Measurements from ENCODE around the gene RAP1A.

Gene RAP1A

DNA sequence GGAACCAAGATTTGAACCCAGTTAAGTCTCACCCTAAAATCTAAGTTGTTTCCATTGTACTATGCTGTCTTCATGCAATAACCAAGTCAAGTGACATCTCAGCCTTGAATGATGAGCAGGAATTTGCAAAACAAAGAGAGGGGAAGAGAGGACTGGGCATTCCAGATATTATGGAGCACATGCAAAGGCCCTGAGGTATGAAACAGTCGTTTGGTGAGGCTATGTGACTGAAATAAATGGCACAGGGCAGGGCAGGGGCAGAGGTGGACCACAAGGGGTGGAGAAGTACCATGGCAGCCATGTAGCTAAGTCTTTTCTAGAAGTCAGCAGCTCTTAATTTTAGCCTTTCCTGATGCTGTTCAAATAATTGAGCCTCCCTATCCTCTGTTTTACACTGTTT is 37.6 kb upstream of the RAP1A start:
- no peak for DNase-seq
- H3K9me3 ChIP-seq (ENCODE audit: control insufficient read depth, low read length) = no peaks in the 10 kb centered on the region
- H3K27me3 ChIP-seq (ENCODE audit: control insufficient read depth in 1 of 2, insufficient read depth in 1 of 2, low read length in 2 of 2) = peaks cover 0 to 2% of the 10 kb centered on the region in 2 experiments
- H2AFZ ChIP-seq (ENCODE audit: low read depth, low read length) = no peak overlapping the region
- no peak overlapping the region for H3K4me3 ChIP-seq (ENCODE audit: insufficient read depth in 1 of 2, low read depth in 1 of 2, low read length in 2 of 2)
- H3K79me1 ChIP-seq (replicated peaks; ENCODE audit: low read length, poor library complexity, severe bottlenecking) = no peaks in the 10 kb centered on the region
- WGBS = 67% methylated on average over 1 of the region's 1 CpG
- no peak overlapping the region for H3K4me2 ChIP-seq (ENCODE audit: low read length, poor library complexity, severe bottlenecking)
- no peak overlapping the region for H2BK5ac ChIP-seq (ENCODE audit: low read depth, low read length, poor library complexity, severe bottlenecking)
- no peak overlapping the region for H3K4ac ChIP-seq (ENCODE audit: low read depth in 1 of 2, low read length in 2 of 2)
- H2AK5ac ChIP-seq (ENCODE audit: low read length, severe bottlenecking) = no peak overlapping the region
- no peak overlapping the region for H3K18ac ChIP-seq (ENCODE audit: low read depth in 1 of 2, low read length in 2 of 2)
- H4K91ac ChIP-seq (ENCODE audit: low read length) = no peak overlapping the region
- H3K14ac ChIP-seq (ENCODE audit: low read length in 2 of 2) = no peak overlapping the region
- H4K8ac ChIP-seq (ENCODE audit: low read length) = no peak overlapping the region
- no peak overlapping the region for H2BK12ac ChIP-seq (ENCODE audit: low read length in 2 of 2)
- H2BK120ac ChIP-seq (ENCODE audit: low read depth, low read length) = no peak overlapping the region
- H3K9ac ChIP-seq (ENCODE audit: low read length) = no peak overlapping the region
- H3K36me3 ChIP-seq (ENCODE audit: control insufficient read depth in 1 of 2, insufficient read depth in 2 of 2, low read depth in 1 of 2, low read length in 2 of 2) = no peaks in the 10 kb centered on the region
- H3K23ac ChIP-seq (ENCODE audit: low read length in 2 of 2) = no peak overlapping the region
- H3K27ac ChIP-seq (ENCODE audit: low read length, poor library complexity, severe bottlenecking) = no peak overlapping the region
- no peak overlapping the region for H2BK15ac ChIP-seq (ENCODE audit: low read depth, poor library complexity, severe bottlenecking)
- peaks cover 2% of the 10 kb centered on the region for H3K4me1 ChIP-seq (ENCODE audit: control insufficient read depth, insufficient read depth, low read depth, low read length)

GRCh38 chr1:111582644-111583618 is 36.7 kb upstream of the RAP1A start:
- Histone ChIP-seq H2BK5ac (ENCODE audit: low read depth, low read length, poor library complexity, severe bottlenecking) (no peak overlapping the region), H3K4me3 (ENCODE audit: insufficient read depth in 1 of 2, low read depth in 1 of 2, low read length in 2 of 2) (no peak overlapping the region), H2AFZ (ENCODE audit: low read depth, low read length) (peak overlapping the region; percentile 60), H3K27me3 (ENCODE audit: control insufficient read depth in 1 of 2, insufficient read depth in 1 of 2, low read length in 2 of 2) (peaks cover 0 to 2% of the 10 kb centered on the region in 2 experiments), H3K4me2 (ENCODE audit: low read length, poor library complexity, severe bottlenecking) (no peak overlapping the region), H2BK120ac (ENCODE audit: low read depth, low read length) (no peak overlapping the region), H3K4ac (ENCODE audit: low read depth in 1 of 2, low read length in 2 of 2) (peak overlapping the region in 1 of 2 experiments; percentile 7), H3K9ac (ENCODE audit: low read length) (no peak overlapping the region), H3K79me1 (replicated peaks; ENCODE audit: low read length, poor library complexity, severe bottlenecking) (no peaks in the 10 kb centered on the region), H3K27ac (ENCODE audit: low read length, poor library complexity, severe bottlenecking) (peak overlapping the region; percentile 44), H3K18ac (ENCODE audit: low read depth in 1 of 2, low read length in 2 of 2) (peak overlapping the region in 1 of 2 experiments; percentile 61), H2BK12ac (ENCODE audit: low read length in 2 of 2) (no peak overlapping the region), H2BK15ac (ENCODE audit: low read depth, poor library complexity, severe bottlenecking) (peak overlapping the region; percentile 26), H2AK5ac (ENCODE audit: low read length, severe bottlenecking) (no peak overlapping the region), H4K8ac (ENCODE audit: low read length) (peak overlapping the region; percentile 31), H3K4me1 (ENCODE audit: control insufficient read depth, insufficient read depth, low read depth, low read length) (peaks cover 2% of the 10 kb centered on the region), H3K23ac (ENCODE audit: low read length in 2 of 2) (no peak overlapping the region), H3K9me3 (ENCODE audit: control insufficient read depth, low read length) (no peaks in the 10 kb centered on the region), H3K36me3 (ENCODE audit: control insufficient read depth in 1 of 2, insufficient read depth in 2 of 2, low read depth in 1 of 2, low read length in 2 of 2) (no peaks in the 10 kb centered on the region), H3K14ac (ENCODE audit: low read length in 2 of 2) (no peak overlapping the region), H4K91ac (ENCODE audit: low read length) (no peak overlapping the region)
- DNase-seq = no peak
- 87% methylated on average over 6 of the region's 8 CpGs for WGBS

DNA sequence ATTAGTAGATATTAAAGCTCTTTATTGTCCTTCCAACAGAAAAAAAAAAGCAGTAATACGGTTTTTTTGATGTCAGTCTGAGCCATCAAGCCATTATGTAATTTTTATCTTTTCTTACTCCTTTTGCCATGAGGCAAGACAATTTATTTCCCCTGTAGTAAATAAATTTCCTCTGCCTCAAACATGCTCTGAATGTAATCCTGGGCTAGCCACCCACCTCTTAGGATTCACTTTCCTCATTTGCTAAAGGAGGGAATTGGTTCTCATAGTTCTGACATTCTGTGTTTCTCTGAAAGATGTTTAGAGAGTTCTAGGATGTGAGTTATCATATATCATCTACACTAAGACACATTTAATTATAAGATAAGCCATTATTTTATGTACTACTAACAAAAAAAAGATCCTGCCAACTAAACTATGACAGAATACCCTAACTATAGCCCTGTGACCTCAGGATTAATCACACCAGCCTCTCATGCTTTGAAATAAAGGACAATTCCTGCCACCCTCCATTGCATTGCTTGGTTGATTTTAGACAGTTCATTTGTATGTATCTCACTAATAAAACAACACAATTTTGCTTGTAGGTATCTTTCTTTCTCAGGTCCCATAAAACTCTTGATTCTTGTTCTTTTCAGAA is 34.0 kb upstream of the RAP1A start:
- no peak overlapping the region for H3K27ac ChIP-seq (ENCODE audit: low read length, poor library complexity, severe bottlenecking)
- H2BK120ac ChIP-seq (ENCODE audit: low read depth, low read length) = no peak overlapping the region
- H3K9me3 ChIP-seq (ENCODE audit: control insufficient read depth, low read length) = no peaks in the 10 kb centered on the region
- H3K23ac ChIP-seq (ENCODE audit: low read length in 2 of 2) = no peak overlapping the region
- no peak overlapping the region for H3K18ac ChIP-seq (ENCODE audit: low read depth in 1 of 2, low read length in 2 of 2)
- H3K4me1 ChIP-seq (ENCODE audit: control insufficient read depth, insufficient read depth, low read depth, low read length) = peaks cover 2% of the 10 kb centered on the region
- no peak overlapping the region for H2AFZ ChIP-seq (ENCODE audit: low read depth, low read length)
- H2BK5ac ChIP-seq (ENCODE audit: low read depth, low read length, poor library complexity, severe bottlenecking) = no peak overlapping the region
- no peak overlapping the region for H4K8ac ChIP-seq (ENCODE audit: low read length)
- no peak overlapping the region for H3K4me2 ChIP-seq (ENCODE audit: low read length, poor library complexity, severe bottlenecking)
- no peaks in the 10 kb centered on the region for H3K36me3 ChIP-seq (ENCODE audit: control insufficient read depth in 1 of 2, insufficient read depth in 2 of 2, low read depth in 1 of 2, low read length in 2 of 2)
- H2BK15ac ChIP-seq (ENCODE audit: low read depth, poor library complexity, severe bottlenecking) = no peak overlapping the region
- no peak overlapping the region for H4K91ac ChIP-seq (ENCODE audit: low read length)
- H3K4me3 ChIP-seq (ENCODE audit: insufficient read depth in 1 of 2, low read depth in 1 of 2, low read length in 2 of 2) = no peak overlapping the region
- no peak overlapping the region for H2AK5ac ChIP-seq (ENCODE audit: low read length, severe bottlenecking)
- no peak for DNase-seq
- H3K14ac ChIP-seq (ENCODE audit: low read length in 2 of 2) = no peak overlapping the region
- H3K9ac ChIP-seq (ENCODE audit: low read length) = no peak overlapping the region
- 94% methylated on average over 1 of the region's 1 CpG for WGBS
- H3K4ac ChIP-seq (ENCODE audit: low read depth in 1 of 2, low read length in 2 of 2) = no peak overlapping the region
- peaks cover 0 to 2% of the 10 kb centered on the region in 2 experiments for H3K27me3 ChIP-seq (ENCODE audit: control insufficient read depth in 1 of 2, insufficient read depth in 1 of 2, low read length in 2 of 2)
- no peak overlapping the region for H2BK12ac ChIP-seq (ENCODE audit: low read length in 2 of 2)
- no peaks in the 10 kb centered on the region for H3K79me1 ChIP-seq (replicated peaks; ENCODE audit: low read length, poor library complexity, severe bottlenecking)

DNA sequence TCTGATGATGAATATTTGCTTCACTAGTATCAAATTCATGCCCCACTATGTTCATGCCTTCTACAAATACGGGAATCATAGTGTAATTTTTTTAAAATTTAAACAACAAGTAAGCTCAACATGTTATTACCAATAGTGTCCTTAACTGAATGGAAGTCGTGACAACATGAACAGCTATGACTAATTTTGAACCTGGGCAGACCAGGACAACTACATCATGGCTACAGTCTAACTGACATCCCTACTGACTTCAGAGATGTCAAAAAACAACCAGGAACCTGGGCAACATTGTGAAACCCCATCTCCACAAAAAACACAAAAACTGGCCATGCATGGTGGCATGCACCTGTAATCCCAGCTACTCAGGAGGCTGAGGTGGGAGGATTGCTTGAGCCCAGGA is 33.5 kb upstream of the RAP1A start:
- H2BK5ac ChIP-seq (ENCODE audit: low read depth, low read length, poor library complexity, severe bottlenecking) = no peak overlapping the region
- H3K14ac ChIP-seq (ENCODE audit: low read length in 2 of 2) = no peak overlapping the region
- no peak overlapping the region for H3K4me3 ChIP-seq (ENCODE audit: insufficient read depth in 1 of 2, low read depth in 1 of 2, low read length in 2 of 2)
- WGBS = 76% methylated on average over 2 of the region's 2 CpGs
- no peaks in the 10 kb centered on the region for H3K79me1 ChIP-seq (replicated peaks; ENCODE audit: low read length, poor library complexity, severe bottlenecking)
- peak overlapping the region; percentile 23 for H4K8ac ChIP-seq (ENCODE audit: low read length)
- H2BK15ac ChIP-seq (ENCODE audit: low read depth, poor library complexity, severe bottlenecking) = peak overlapping the region; percentile 19
- H2AFZ ChIP-seq (ENCODE audit: low read depth, low read length) = no peak overlapping the region
- H3K27ac ChIP-seq (ENCODE audit: low read length, poor library complexity, severe bottlenecking) = no peak overlapping the region
- no peak overlapping the region for H2AK5ac ChIP-seq (ENCODE audit: low read length, severe bottlenecking)
- no peak overlapping the region for H3K23ac ChIP-seq (ENCODE audit: low read length in 2 of 2)
- H3K18ac ChIP-seq (ENCODE audit: low read depth in 1 of 2, low read length in 2 of 2) = no peak overlapping the region
- H2BK120ac ChIP-seq (ENCODE audit: low read depth, low read length) = no peak overlapping the region
- no peak overlapping the region for H4K91ac ChIP-seq (ENCODE audit: low read length)
- H3K36me3 ChIP-seq (ENCODE audit: control insufficient read depth in 1 of 2, insufficient read depth in 2 of 2, low read depth in 1 of 2, low read length in 2 of 2) = no peaks in the 10 kb centered on the region
- H3K9ac ChIP-seq (ENCODE audit: low read length) = no peak overlapping the region
- H3K4ac ChIP-seq (ENCODE audit: low read depth in 1 of 2, low read length in 2 of 2) = no peak overlapping the region
- no peak for DNase-seq
- no peak overlapping the region for H3K4me2 ChIP-seq (ENCODE audit: low read length, poor library complexity, severe bottlenecking)
- H2BK12ac ChIP-seq (ENCODE audit: low read length in 2 of 2) = no peak overlapping the region
- H3K27me3 ChIP-seq (ENCODE audit: control insufficient read depth in 1 of 2, insufficient read depth in 1 of 2, low read length in 2 of 2) = peaks cover 0 to 2% of the 10 kb centered on the region in 2 experiments
- H3K9me3 ChIP-seq (ENCODE audit: control insufficient read depth, low read length) = no peaks in the 10 kb centered on the region
- peaks cover 2% of the 10 kb centered on the region for H3K4me1 ChIP-seq (ENCODE audit: control insufficient read depth, insufficient read depth, low read depth, low read length)

All from mesenchymal stem cell (in vitro differentiated cells and primary cell).